ENCODE measurements around the gene CPNE7.

CPNE7 gene

DNA sequence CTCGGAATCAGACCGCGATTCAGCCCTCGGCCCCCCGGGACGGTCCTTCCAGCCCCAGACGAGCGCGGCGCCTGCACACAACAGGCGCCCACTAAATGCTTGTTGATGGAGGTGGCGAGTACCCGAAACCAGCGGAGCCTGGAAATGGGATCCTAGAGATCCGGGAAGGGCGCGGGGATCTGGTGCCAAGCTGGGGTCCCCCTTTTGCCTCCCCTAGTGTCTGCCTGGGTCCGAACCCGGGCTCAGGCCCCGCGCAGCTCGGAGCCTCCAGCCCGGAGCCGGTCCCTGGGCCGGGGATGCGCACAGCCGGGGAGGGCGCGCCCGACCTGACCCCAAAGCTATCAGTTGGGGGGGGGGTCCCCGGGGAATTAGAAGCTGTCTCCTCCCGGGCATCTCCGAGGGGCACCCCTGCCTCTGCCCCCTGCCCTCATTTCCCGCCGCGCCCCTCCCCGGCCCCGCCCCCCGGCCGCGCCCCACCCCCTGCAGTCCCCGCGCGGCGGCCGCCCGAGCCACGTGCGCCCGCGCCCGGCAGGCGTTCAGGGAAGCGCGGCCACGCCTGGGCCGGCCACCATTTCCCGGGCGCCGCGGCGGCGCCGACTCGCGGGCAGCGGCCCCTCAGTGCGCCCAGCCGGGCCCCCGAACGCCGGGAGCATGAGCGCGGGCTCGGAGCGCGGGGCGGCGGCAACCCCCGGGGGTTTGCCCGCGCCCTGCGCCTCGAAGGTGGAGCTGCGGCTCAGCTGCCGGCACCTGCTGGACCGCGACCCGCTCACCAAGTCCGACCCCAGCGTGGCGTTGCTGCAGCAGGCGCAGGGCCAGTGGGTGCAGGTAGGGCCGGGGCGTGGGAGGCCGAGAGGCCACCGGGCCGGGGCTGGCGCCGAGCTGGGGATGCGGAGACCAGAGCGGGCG, at the start of gene CPNE7:
Gene CPNE7, plus strand, starts transcription at position 512 of the 906 bp plus-strand sequence. Its CDS starts 140 bp downstream, at position 652.
- no peak for DNase-seq

DNA sequence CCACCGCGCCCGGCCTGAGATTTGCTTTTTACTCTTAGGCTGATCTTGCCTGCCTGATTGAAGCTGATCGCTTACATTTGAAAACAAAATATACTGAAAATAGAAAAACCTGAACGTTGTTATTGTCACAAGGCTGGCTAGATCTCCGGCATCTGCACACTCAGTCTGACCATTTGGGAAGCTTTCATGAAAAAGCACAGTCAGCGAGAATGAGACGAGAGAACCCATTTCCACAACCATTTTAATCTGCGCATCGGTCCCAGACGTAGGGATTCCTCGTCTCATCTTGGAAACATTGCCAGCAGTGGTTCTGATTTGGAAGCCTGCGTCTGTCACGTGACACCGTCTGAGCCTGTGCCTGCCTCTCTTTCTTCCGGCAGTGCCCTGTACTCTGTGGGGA, 46.5 kb upstream of the CPNE7 start:
- no peak for DNase-seq

DNA sequence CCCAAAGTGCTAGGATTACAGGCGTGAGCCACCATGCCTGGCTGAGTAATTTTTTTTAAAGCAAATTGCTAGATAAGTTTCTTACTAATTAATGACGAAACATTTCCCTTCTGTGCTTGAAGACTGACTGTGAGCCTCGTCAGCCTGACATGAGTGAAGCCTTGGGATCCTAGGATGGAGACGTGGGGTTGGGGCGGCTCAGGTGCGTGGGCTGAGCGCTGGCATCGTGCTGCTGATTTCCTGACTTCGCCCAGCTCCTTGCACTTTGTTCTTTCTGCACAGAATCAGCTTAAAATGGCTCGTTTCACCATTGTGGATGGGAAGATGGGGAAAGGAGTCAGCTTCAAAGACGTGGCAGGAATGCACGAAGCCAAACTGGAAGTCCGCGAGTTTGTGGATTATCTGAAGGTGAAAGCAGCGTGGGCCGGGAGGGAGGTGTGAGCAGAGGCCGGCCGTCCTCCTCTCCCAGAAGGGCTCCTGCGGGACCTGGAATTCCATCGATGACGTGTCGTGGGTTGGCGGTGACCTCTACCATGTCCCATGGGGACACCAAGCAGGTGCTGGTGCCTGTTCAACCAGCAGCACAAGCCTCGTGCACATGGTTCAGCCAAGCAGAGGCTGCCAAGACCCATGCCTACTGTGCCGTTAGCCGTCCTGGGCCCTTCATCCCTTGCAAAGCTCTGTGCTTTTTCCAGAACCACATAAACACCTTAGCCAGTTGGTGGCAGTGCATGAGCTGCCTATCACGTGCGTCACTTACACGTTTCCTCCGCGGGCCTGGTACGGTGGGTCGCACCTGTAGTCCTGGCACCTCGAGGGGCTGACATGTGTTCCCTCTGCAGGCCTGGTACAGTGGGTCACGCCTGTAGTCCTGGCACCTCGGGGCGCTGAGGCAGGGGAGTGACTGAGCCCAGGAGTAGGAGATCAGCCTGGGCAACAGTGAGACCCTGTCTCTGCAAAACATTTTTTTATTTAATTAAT, 44.9 kb upstream of the CPNE7 start:
- no peak for DNase-seq

DNA sequence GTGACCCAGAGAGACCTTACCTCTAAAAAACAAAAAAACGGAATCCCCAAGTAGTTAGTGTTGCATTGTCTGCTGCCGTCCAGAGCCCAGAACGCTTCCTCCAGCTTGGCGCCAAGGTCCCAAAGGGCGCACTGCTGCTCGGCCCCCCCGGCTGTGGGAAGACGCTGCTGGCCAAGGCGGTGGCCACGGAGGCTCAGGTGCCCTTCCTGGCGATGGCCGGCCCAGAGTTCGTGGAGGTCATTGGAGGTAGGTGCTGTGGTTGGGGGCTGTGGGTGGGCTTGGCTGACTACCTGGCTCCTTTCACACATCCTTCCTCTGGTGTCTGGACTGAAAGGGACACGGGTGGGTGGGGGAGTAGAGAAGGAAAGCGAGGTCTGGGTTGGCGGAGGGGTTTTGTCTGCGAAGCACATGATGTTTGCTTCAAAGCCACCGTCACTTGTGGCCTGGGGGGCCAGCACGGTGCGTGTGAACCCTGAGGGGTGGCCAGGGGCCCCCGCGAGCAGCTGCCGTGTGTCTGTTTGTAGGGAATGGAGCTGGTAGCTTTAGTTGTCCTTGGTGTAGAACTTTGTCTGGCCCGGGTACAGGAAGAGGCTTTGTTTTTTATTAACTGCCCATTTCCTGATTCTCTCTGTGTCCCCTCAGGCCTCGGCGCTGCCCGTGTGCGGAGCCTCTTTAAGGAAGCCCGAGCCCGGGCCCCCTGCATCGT, 43.6 kb upstream of the CPNE7 start:
- DNase-seq = no peak

DNA sequence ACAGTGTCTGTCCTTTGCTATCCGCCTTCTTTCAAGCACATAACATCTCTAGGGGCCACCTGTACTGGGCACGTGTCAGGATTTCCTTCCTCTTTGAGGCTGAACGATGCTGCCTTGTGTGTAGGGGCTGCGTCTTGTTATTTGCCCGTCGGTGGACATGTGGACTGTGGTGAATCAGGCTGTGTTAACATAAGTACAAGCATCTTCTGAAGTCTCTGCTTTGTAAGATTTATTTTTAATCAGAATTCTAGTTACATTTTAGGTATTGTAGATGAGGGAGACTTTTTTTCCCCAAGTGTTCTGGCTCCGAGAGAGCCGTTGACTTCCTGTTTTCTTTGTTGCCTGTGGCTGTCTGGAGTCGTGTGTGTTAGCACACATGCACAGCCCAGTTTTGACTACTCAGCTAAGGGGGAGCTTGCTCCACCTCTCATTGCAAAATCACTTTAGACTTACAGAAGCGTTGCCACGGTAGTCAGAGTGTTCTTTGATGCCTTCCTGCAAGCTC, 41.3 kb upstream of the CPNE7 start:
- DNase-seq = peak; percentile 30

DNA sequence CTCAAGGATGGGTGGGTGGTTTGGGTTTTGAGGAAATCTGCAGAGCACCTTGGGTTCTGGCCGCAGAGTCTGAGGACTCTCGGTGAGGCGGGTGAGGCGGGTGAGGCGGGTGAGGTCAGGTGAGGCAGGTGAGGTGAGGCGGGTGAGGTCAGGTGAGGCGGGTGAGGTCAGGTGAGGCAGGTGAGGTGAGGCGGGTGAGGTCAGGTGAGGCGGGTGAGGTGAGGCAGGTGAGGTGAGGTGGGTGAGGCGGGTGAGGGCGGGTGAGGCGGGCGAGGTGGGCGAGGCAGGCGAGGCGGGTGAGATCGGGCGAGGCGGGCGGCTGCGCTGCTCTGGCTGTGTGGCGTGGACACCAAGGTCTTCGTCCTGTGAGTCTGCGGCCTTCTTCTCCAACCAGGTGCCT, 39.2 kb upstream of the CPNE7 start:
- DNase-seq = no peak

DNA sequence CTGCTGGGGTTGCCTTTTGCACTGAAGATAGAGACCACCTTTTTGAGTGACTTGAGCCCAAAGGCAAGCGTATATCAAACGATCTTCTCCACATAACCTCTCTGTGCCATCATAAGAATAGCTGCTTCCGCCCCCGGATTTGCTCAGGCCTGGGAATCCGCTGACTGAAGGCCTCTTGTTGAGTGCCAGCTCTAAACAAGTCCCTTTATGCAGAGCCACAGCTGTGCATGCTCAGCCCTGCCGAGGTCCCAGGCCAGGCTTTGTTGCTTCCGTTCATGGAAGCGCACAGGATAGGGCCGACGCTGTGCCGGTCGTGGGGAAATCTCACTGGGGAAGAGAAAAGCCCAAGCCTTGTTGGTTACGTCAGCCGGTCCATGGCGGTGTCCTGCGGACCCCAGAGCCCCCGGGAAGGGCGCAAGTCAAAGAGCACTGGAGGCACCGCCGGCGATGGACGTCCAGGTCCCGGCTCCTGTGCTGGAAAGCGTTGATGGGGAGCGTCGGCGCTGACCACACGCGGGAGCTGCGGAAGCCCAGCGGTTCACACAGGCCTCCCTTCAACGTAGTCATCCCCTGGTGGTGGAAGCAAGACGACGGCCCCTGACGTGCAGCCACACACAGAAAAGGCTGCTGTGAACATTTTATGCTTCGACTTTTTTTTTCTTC, 38.5 kb upstream of the CPNE7 start:
- DNase-seq = no peak

DNA sequence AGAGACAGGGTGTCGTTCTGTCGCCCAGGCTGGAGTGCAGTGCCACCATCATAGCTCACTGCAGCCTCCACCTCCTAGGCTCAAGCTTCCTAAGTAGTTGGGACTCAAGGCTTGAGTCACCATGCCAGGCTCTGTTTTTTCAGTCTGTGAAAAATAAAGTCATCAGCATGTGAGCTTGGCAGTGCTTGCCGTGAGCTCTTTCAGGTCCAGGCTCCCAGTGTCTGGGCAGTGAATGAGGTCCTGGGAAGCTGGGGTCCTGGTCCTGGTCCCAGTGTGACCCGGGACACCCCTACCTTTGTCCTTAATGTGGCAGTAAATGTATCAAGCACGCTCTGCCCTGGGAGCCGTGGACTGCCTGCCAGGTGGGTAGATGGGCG, 38.0 kb upstream of the CPNE7 start:
- no peak for DNase-seq

DNA sequence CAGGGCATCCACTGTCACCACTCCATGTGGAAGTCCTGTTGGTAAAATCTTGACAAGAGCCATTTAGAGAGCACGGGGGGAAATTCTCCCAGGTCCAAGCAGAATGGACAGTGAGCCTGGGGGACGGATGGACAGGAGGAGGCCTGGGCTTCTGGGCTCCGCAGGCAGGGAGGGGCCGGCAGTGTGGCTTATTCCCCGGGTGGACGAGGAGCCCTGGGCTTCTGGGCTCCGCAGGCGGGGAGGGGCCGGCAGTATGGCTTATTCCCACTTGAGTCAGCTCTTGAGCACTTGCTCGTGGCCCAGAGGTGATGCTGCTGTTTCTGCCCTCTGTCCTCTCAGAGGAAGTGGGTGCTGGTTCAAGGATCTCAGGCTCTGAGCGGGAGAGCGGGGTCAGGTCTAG, 37.3 kb upstream of the CPNE7 start:
- DNase-seq = no peak

DNA sequence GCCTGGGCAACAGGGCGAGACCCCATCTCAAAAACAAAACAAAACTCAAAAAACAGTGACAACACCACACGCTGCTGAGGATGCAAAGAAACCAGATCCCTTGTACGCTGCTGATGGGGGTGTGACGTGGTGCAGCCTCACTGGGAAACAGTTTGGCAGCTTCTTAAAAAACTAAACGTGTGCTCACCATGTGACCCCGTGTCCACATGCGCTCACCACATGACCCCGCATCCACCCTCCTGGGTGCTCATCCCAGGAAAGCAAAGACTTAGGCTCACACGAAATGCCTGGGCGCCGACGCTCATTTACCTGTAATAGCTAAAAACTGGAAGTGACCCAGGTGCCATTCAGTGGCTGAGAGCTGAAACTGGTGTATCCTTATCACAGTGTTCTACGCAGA, 35.0 kb upstream of the CPNE7 start:
- DNase-seq = no peak

DNA sequence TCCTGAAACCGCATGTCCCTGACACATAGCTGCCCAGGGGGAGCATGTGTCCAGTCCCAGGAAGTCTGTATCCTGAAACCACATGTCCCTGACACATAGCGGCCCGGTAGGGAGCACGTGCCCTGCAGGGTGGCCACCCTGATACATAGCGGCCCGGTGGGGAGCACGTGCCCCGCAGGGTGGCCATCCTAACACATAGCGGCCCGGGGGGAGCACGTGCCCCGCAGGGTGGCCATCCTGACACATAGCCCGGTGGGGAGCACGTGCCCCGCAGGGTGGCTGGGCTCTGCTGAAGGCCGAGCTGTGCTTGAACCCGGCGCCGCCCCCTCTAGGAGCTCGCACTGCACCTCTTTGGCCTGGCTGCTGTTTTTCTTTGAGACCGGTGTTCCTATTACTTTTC, 33.8 kb upstream of the CPNE7 start:
- no peak for DNase-seq

DNA sequence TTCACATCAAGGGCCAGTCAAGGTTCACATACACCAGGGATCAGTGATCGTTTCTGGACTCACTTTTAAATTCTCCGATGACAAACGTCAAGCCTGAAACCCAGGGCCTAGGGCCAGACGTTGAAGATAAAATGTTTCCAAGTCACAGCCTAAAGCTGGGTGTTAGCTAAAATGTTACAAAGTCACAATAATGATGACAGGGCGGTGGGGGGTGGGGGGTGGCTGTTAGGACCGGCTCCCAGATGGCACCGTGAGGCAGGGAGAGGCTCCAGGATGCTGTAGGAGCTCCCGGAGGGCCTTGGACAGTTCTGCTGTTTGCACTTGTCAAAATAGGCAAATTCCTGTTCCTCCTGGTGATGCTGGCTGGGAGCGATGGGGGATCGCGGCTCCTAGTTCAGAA, 31.4 kb upstream of the CPNE7 start:
- DNase-seq = no peak

DNA sequence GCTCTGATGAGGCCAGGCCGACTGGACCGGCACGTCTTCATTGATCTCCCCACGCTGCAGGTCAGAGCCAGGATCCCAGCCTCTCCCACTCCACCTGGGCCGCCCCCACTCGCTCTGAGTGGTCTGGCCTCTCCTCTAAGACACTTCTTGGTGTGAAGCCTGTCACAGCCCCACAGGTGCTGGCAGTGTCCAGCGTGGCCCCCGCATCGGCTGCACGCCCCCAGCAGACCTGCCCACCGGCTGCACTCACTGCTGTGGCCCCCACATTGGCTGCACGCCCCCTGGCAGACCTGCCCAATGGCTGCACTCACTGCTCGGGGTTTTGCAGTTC, 30.9 kb upstream of the CPNE7 start:
- DNase-seq = no peak

DNA sequence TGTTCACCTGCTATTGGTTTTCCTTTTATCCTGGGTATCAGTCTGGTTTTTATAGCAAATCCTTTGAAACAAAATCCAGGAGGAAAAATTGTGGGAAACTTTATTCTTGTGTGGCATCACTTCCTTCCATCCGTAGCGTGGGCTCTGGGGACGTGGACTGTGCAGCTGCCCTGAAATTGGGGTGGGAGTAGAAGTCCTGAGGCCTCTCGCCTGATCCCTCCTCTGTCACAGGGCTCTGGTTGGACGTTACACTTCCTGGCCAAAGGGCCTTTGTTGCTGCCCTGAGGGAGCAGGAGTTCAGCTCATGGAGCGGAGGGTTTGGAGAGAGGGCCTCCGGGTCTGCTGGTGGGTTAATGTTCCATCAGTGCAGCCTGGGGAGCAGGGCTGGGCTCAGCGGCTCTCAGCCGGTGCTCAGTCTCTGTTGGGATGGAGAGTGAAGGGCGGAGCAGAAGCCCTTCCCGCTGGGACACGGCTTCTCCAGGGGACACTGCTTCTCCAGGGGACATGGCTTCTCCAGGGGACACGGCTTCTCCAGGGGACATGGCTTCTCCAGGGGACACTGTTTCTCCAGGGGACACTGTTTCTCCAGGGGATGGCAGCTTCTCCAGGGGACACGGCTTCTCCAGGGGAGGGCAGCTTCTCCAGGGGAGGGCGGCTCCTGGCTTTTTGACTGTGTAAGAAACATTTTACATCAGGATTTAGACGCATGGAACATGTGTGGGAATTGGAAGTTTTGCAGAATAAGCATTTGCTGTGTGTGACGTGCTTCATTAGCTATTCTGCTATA, 30.3 kb upstream of the CPNE7 start:
- no peak for DNase-seq

DNA sequence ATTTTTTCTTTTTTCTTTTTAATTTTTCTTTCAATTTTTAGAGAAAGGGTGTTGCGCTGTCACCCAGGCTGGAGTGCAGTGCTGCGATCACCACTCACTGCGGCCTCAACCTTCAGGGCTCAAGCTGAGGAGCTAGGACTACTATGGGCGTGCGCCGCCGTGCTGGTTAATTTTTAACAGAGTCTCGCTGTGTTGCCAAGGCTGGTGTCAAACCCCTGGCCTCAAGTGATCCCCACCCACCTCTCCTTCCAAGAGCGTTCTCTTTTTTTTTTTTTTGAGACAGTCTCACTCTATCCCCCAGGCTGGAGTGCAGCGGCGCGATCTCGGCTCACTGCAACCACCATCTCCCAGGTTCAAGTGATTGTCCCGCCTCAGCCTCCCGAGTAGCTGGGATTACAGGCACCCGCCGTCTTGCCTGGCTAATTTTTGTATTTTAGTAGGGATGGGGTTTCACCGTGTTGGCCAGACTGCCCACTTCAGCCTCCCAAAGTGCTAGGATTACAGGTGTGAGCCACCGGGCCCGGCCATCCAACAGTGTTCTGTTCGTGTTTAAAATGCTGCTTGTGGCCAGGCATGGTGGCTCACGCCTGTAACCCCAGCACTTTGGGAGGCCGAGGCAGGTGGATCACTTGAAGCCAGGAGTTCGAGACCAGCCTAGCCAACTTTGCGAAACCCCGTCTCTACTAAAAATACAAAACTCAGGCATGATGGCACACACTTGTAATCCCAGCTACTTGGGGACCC, 29.6 kb upstream of the CPNE7 start:
- DNase-seq = no peak

DNA sequence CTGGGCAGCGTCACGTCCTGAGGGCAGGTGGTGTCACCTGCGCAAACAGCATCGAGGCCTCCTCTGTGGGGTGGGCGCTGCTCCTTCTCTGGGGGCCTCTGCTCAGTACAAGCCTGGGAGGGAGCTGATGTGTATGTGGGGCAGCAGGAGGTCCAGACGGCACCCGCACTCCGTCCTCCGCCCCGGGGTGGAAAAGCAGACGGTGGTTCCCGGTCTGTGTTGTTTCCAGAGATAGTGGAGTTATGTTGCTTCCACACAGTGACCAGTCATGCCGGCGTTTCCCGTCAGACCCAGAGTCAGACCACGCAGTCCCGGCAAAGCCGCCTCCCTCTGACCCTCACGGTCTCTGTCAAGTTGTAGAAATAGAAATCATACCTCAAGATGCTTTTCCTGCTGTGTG, 28.8 kb upstream of the CPNE7 start:
- DNase-seq = no peak

DNA sequence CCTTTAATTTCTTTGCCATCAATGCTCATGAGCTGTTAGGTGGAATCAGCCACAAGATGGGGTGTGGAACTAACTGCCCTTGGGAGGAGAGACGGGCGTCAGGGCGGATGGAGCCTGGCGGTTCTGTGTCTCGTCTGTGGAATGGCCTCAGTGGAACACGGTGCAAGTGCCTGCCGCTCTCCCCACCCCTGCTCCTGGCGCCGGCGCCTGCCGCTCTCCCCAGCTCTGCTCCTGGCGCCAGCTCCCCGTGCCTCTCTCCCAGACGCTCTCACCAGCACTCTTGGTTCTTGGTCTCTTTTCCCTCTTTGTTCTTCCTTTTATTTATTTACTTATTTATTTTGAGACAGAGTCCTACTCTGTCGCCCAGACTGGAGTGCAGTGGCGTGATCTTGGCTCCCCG, 28.3 kb upstream of the CPNE7 start:
- DNase-seq = no peak

DNA sequence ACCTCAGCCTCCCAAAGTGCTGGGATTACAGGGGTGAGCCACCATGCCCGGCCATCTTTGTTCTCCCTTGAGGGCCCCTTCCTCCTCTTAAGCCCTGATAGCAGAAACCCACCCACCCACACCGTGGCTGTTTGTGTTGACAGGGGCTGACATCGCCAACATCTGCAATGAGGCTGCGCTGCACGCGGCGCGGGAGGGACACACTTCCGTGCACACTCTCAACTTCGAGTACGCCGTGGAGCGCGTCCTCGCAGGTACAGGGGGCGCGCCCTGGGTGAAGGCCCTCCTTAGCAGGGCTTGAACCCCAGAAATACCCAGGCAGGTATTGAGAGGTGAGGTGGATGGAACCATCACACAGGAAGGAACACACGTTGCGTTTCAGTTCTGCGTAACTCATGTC, 27.7 kb upstream of the CPNE7 start:
- no peak for DNase-seq

DNA sequence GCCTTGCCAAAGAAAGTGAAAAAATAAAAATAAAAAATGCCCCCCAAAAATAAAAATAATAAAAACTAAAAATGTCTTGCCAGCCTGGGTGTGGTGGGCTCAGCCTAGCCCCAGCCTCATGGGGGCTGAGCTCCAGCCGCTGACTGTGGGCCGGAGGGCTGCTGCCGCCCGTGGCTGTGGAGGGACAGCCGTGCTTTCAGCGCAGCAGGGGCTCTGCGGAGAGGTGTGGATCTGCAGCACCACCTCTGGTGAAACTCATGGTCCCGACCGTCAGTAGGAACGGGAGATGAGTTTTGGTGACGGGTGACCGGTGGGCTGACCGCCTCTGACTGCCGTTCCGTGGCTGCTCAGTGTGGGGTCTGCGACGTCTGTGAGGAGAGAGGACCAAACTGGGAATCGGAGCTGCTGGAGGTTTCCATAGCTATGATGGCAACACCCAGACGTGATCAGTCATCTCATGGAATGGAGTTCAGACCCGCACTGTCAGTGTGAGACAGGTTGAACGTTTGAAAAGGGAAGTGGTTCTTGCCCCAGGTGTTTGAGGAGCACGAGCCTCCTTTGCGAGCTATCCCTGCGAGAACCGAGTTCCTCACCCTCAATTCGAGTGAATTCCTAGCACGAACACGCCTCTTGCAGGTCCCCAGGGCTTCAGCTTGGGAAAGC, 27.1 kb upstream of the CPNE7 start:
- no peak for DNase-seq

DNA sequence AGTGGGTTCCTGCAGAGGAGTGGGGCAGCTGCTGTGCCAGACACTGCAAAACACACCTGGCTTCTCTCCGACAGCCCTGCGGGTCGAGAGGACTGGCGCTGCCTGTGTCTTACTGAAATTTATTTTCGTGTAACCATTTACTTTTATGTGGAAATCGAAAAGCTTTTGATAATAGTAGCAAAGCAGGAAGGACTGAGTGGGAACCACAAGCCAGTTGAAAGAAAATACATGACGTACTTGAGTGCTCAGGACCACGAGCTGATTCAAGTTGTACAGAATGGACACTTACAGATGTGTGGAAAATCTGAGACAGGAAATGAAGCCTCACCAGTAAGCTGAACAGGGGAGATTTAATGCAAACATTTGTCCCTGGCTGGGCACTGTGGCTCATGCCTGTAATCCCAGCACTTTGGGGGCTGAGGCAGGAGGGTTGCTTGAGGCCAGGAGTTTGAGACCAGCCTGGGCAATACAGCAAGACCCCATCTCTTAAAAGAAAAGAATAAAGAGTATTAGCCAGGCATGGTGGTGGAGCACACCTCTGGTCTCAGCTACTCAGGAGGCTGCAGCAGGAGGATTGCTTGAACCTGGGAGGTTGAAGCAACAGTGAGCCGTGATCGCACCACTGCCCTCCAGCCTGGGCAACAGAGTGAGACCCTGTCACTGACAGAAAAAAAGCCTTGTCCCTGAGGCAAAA, 26.4 kb upstream of the CPNE7 start:
- no peak for DNase-seq
